GM21717 (cell line): ENCODE data around the gene PSMC3.

Experiments
- ATAC-seq: cut with Tn5 transposase; IDR thresholded peaks from one replicate; pipeline ENCODE4 v1.9.1; 2021; ENCODE audit warnings: mild to moderate bottlenecking, moderate library complexity; ENCODE audit not compliant: unreplicated experiment

PSMC3 gene

GRCh38 chr11:47426062-47426956 is at the start of gene PSMC3:
PSMC3 (minus strand) TSS chr11:47426439; CDS start chr11:47426279, 160 bp downstream.
- ATAC-seq = peak; percentile 90

GRCh38 chr11:47470671-47471070 is 44.4 kb upstream of the PSMC3 start:
- no peak for ATAC-seq

- no peak for ATAC-seq
Observed at GRCh38 chr11:47469361-47470179, 43.3 kb upstream of the PSMC3 start.

GRCh38 chr11:47468598-47469214 is 42.5 kb upstream of the PSMC3 start:
- ATAC-seq = no peak

- no peak for ATAC-seq
Observed at GRCh38 chr11:47467357-47467756, 41.1 kb upstream of the PSMC3 start.

- ATAC-seq = no peak
Observed at GRCh38 chr11:47466701-47467250, 40.5 kb upstream of the PSMC3 start.

- no peak for ATAC-seq
Observed at GRCh38 chr11:47466201-47466600, 40.0 kb upstream of the PSMC3 start.

- ATAC-seq = no peak
Observed at GRCh38 chr11:47464483-47464882, 38.2 kb upstream of the PSMC3 start.

- no peak for ATAC-seq
Observed at GRCh38 chr11:47461876-47462275, 35.6 kb upstream of the PSMC3 start.

GRCh38 chr11:47460571-47461235 is 34.5 kb upstream of the PSMC3 start:
- ATAC-seq = no peak

- peak; percentile 58 for ATAC-seq
Observed at GRCh38 chr11:47454258-47454671, 28.0 kb upstream of the PSMC3 start.

GRCh38 chr11:47453365-47453764 is 27.1 kb upstream of the PSMC3 start:
- ATAC-seq = no peak

GRCh38 chr11:47451990-47452389 is 25.8 kb upstream of the PSMC3 start:
- no peak for ATAC-seq

GRCh38 chr11:47451436-47451835 is 25.2 kb upstream of the PSMC3 start:
- ATAC-seq = no peak

GRCh38 chr11:47449541-47449940 is 23.3 kb upstream of the PSMC3 start:
- no peak for ATAC-seq

- no peak for ATAC-seq
Observed at GRCh38 chr11:47448566-47449427, 22.6 kb upstream of the PSMC3 start, which contains the start of gene RAPSN. RAPSN (minus strand) TSS chr11:47449136; CDS start chr11:47448964, 172 bp downstream.

GRCh38 chr11:47447906-47448305 is 21.7 kb upstream of the PSMC3 start:
- ATAC-seq = no peak

GRCh38 chr11:47446833-47447232 is 20.6 kb upstream of the PSMC3 start:
- ATAC-seq = no peak

- ATAC-seq = no peak
Observed at GRCh38 chr11:47445840-47446239, 19.6 kb upstream of the PSMC3 start.
